Mesenchymal stem cell (in vitro differentiated cells and primary cell): ENCODE results near the gene ZNF853.
A peak's percentile ranks its signal among the peaks of the same experiment; 100 is the strongest.

Experiments
- DNase-seq: peaks from one replicate; pipeline ENCODE4 v3.0.0-alpha.2; 2013
- H2AFZ ChIP-seq: one replicate; pipeline ENCODE4 v1.6.1; 2013; ENCODE audit warnings: low read depth, mild to moderate bottlenecking, control low read depth, inconsistent platforms, low read length, moderate library complexity
- H2AK5ac ChIP-seq: 2 replicates; pipeline ENCODE4 v1.6.1; 2013; ENCODE audit warnings: low read length, moderate library complexity, mild to moderate bottlenecking, inconsistent platforms; ENCODE audit not compliant: severe bottlenecking
- H2BK120ac ChIP-seq: one replicate; pipeline ENCODE4 v1.6.1; 2013; ENCODE audit warnings: low read depth, mild to moderate bottlenecking, inconsistent platforms, low read length, moderate library complexity
- H2BK12ac ChIP-seq, 2 experiments: one replicate each; pipeline ENCODE4 v1.6.1; 2013; ENCODE audit warnings: inconsistent platforms in 2 of 2, low read length in 2 of 2, mild to moderate bottlenecking in 2 of 2, moderate library complexity in 2 of 2, control low read depth in 1 of 2
- H2BK15ac ChIP-seq: one replicate; pipeline ENCODE4 v1.6.1; 2013; ENCODE audit warnings: mild to moderate bottlenecking, low read depth, inconsistent platforms; ENCODE audit not compliant: poor library complexity, severe bottlenecking
- H2BK5ac ChIP-seq: 2 replicates; pipeline ENCODE4 v1.6.1; 2013; ENCODE audit warnings: low read depth, mild to moderate bottlenecking, low read length, control low read depth, inconsistent platforms; ENCODE audit not compliant: poor library complexity, severe bottlenecking
- H3K14ac ChIP-seq, 2 experiments: one replicate each; pipeline ENCODE4 v1.6.1; 2013; ENCODE audit warnings: inconsistent platforms in 2 of 2, low read length in 2 of 2, control low read depth in 1 of 2, mild to moderate bottlenecking in 1 of 2, moderate library complexity in 1 of 2
- H3K18ac ChIP-seq, 2 experiments: one replicate each; pipeline ENCODE4 v1.6.1; 2013; ENCODE audit warnings: inconsistent platforms in 2 of 2, low read length in 2 of 2, control low read depth in 1 of 2, low read depth in 1 of 2, mild to moderate bottlenecking in 1 of 2
- H3K23ac ChIP-seq, 2 experiments: one replicate each; pipeline ENCODE4 v1.6.1; 2013; ENCODE audit warnings: inconsistent platforms in 2 of 2, low read length in 2 of 2, mild to moderate bottlenecking in 2 of 2, moderate library complexity in 2 of 2, control low read depth in 1 of 2
- H3K27ac ChIP-seq: 2 replicates; pipeline ENCODE4 v1.5.1; 2013; ENCODE audit warnings: mild to moderate bottlenecking, moderate library complexity, low read length, control low read depth, inconsistent platforms; ENCODE audit not compliant: poor library complexity, severe bottlenecking
- H3K27me3 ChIP-seq, 2 experiments: 2 replicates each; pipeline versions ENCODE4 v1.6.1 to v1.7.0; 2013; ENCODE audit warnings: low read length in 2 of 2, mild to moderate bottlenecking in 2 of 2, moderate library complexity in 2 of 2, control low read depth in 1 of 2, inconsistent platforms in 1 of 2; ENCODE audit not compliant: control insufficient read depth in 1 of 2, insufficient read depth in 1 of 2
- H3K36me3 ChIP-seq, 2 experiments: 2 replicates each; pipeline versions ENCODE4 v1.6.1 to v1.7.0; 2013; ENCODE audit warnings: low read length in 2 of 2, control low read depth in 1 of 2, inconsistent platforms in 1 of 2, low read depth in 1 of 2, mild to moderate bottlenecking in 1 of 2; ENCODE audit not compliant: insufficient read depth in 2 of 2, control insufficient read depth in 1 of 2
- H3K4ac ChIP-seq, 2 experiments: one replicate each; pipeline ENCODE4 v1.6.1; 2013; ENCODE audit warnings: inconsistent platforms in 2 of 2, low read length in 2 of 2, mild to moderate bottlenecking in 2 of 2, moderate library complexity in 2 of 2, control low read depth in 1 of 2, low read depth in 1 of 2
- H3K4me1 ChIP-seq: 2 replicates; pipeline ENCODE4 v1.6.1; 2013; ENCODE audit warnings: low read depth, low read length, control low read depth; ENCODE audit not compliant: control insufficient read depth, insufficient read depth
- H3K4me2 ChIP-seq: 2 replicates; pipeline ENCODE4 v1.6.1; 2013; ENCODE audit warnings: low read length, mild to moderate bottlenecking, inconsistent platforms; ENCODE audit not compliant: poor library complexity, severe bottlenecking
- H3K4me3 ChIP-seq, 2 experiments: 2 replicates each; pipeline versions ENCODE4 v1.5.1 to v1.7.0; 2013; ENCODE audit warnings: low read length in 2 of 2, mild to moderate bottlenecking in 2 of 2, control low read depth in 1 of 2, low read depth in 1 of 2; ENCODE audit not compliant: insufficient read depth in 1 of 2
- H3K79me1 ChIP-seq: replicated peaks from 2 replicates; pipeline ENCODE4 v1.6.1; 2013; ENCODE audit warnings: mild to moderate bottlenecking, control low read depth, low read length, inconsistent platforms; ENCODE audit not compliant: poor library complexity, severe bottlenecking
- H3K9ac ChIP-seq: 2 replicates; pipeline ENCODE4 v1.7.0; 2013; ENCODE audit warnings: mild to moderate bottlenecking, low read length, moderate library complexity
- H3K9me3 ChIP-seq: 2 replicates; pipeline ENCODE4 v1.7.0; 2013; ENCODE audit warnings: mild to moderate bottlenecking, low read length; ENCODE audit not compliant: control insufficient read depth
- H4K8ac ChIP-seq: one replicate; pipeline ENCODE4 v1.6.1; 2013; ENCODE audit warnings: inconsistent platforms, mild to moderate bottlenecking, low read length, moderate library complexity
- H4K91ac ChIP-seq: one replicate; pipeline ENCODE4 v1.6.1; 2013; ENCODE audit warnings: mild to moderate bottlenecking, low read length, inconsistent platforms
- WGBS: methylation state at CpG from one replicate; pipeline ENCODE4 v1.1.7; 2013; ENCODE audit warnings: mixed read lengths; 5-methylcytosine and 5-hydroxymethylcytosine counted together

ZNF853 gene

DNA sequence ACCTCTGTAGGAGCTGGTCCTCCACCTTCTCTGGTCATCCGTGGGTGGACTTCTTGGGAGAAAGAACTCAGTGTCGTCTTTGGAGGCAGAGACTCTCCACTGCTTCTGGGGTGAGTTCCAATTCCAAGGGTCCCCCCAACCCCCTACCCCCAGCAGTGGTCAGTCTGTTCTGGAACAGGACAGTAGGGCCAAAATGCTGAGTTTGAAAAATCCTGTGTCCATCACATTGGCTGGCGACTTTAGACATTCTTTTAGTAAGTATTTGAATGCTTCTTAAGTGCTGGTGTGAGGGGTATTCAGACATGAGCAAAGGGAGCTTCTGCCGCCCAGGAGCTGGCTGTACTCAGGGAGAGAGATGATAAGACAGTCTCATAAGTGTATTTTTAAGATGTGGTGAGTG, 23.6 kb downstream of the ZNF853 start:
- Histone ChIP-seq H2BK12ac (no peak overlapping the region), H3K9me3 (no peaks in the 10 kb centered on the region), H3K4me2 (no peak overlapping the region), H3K4me3 (peak overlapping the region in 1 of 2 experiments; percentile 86), H3K4me1 (peaks cover 23% of the 10 kb centered on the region), H4K91ac (no peak overlapping the region), H4K8ac (no peak overlapping the region), H2BK15ac (no peak overlapping the region), H3K79me1 (peaks cover 58% of the 10 kb centered on the region), H3K27ac (no peak overlapping the region), H2AK5ac (no peak overlapping the region), H3K23ac (no peak overlapping the region), H2BK5ac (no peak overlapping the region), H2BK120ac (no peak overlapping the region), H3K4ac (no peak overlapping the region), H3K36me3 (peaks cover 35 to 49% of the 10 kb centered on the region in 2 experiments), H3K14ac (no peak overlapping the region), H2AFZ (no peak overlapping the region), H3K9ac (peak overlapping the region; percentile 87), H3K27me3 (no peaks in the 10 kb centered on the region), H3K18ac (no peak overlapping the region)
- 95% methylated on average over 4 of the region's 4 CpGs for WGBS
- DNase-seq = no peak

DNA sequence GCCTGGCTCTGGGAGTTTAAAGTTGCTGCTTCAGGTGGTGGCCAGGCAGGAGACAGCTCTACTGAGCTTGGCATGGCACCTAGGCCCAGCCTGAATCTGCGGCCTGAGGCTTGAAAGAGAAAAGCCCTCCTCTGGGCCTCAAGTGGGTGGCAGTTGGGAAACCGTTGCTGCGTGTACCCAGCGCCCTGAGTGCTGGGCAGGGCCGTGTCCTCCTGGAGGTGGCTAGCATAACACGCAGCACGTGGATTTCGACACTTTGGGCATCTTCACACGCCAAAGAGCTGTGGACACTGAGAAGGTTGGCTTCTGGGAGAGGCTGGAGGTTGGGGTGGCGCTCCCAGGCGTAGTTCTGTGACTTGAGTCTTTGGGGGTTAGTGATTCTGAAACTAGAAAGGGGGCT, 24.2 kb downstream of the ZNF853 start:
- Histone ChIP-seq H2AK5ac (no peak overlapping the region), H2BK15ac (no peak overlapping the region), H3K27me3 (no peaks in the 10 kb centered on the region), H2BK120ac (no peak overlapping the region), H3K23ac (peak overlapping the region in 1 of 2 experiments; percentile 63), H3K9me3 (no peaks in the 10 kb centered on the region), H3K4me3 (no peak overlapping the region), H3K27ac (no peak overlapping the region), H3K14ac (no peak overlapping the region), H4K8ac (no peak overlapping the region), H3K36me3 (peaks cover 41 to 55% of the 10 kb centered on the region in 2 experiments), H4K91ac (no peak overlapping the region), H2BK12ac (no peak overlapping the region), H3K79me1 (peaks cover 58% of the 10 kb centered on the region), H3K9ac (no peak overlapping the region), H3K4ac (no peak overlapping the region), H3K4me1 (peaks cover 23% of the 10 kb centered on the region), H2AFZ (no peak overlapping the region), H2BK5ac (no peak overlapping the region), H3K18ac (no peak overlapping the region), H3K4me2 (no peak overlapping the region)
- WGBS = 97% methylated on average over 11 of the region's 11 CpGs
- no peak for DNase-seq

DNA sequence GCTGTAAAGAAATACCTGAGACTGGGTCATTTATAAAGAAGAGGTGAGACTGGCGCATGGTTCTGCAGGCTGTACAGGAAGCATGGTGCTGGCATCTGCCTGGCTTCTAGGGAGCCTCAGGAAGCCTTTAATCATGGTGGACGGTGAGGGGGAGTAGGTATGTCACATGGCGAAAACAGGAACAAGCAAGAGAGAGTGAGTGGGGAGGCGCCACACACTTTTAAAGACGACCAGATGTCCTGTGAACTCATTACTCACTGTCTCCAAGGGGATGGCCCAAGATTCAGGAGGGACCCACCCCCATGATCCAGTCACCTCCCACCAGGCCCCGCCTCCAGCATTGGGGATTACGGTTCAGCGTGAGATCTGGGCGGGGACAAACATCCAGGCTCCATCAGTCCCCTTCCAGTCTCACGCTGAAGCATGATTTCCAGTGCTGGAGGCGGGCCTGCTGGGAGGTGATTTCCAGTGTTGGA, 24.9 kb downstream of the ZNF853 start:
- Histone ChIP-seq H3K9ac (peak overlapping the region; percentile 25), H3K4ac (no peak overlapping the region), H2BK5ac (no peak overlapping the region), H3K18ac (no peak overlapping the region), H4K91ac (no peak overlapping the region), H3K27me3 (no peaks in the 10 kb centered on the region), H3K14ac (no peak overlapping the region), H2AFZ (no peak overlapping the region), H3K4me1 (peaks cover 23% of the 10 kb centered on the region), H2AK5ac (no peak overlapping the region), H2BK12ac (no peak overlapping the region), H3K9me3 (no peaks in the 10 kb centered on the region), H3K27ac (no peak overlapping the region), H3K79me1 (peaks cover 63% of the 10 kb centered on the region), H2BK15ac (no peak overlapping the region), H3K23ac (no peak overlapping the region), H2BK120ac (no peak overlapping the region), H3K36me3 (peaks cover 46 to 62% of the 10 kb centered on the region in 2 experiments), H3K4me2 (no peak overlapping the region), H4K8ac (no peak overlapping the region), H3K4me3 (no peak overlapping the region)
- WGBS = 77% methylated on average over 11 of the region's 11 CpGs
- peak; percentile 50 for DNase-seq

DNA sequence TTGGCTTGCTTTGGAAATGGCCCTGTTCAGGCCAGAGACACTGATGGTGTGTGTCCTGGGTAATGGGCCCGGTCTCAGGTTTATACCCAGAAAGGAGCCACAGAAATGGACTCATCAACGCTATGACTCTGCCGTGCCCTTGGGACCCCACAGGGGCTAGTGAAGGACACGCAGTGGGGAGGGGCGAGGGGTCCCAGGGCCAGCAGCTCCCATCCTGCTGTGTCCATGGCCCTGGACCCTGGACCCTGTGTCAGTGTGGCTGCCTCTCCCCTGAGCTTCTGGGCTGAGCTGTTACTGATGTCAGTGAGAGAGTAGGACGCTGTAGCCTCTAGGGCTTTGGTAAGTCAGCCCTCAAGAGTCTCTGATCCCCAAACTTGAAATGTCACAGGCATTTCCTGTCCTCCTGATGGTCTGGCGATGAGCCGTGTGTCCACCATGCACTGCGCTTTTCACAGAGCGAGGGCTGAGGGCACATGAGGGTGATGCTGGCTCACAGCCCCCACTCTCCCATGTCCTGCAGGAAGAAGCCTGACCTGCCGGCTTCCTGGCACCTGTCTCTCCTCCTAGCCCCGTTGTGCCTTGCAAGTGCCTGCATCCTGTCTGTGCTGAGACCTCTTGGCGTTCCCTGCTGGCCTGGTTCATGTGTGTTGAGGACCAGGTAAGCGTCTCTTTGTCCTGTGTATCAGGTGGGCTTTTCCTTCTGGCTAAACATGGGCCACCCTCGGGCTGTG, 26.1 kb downstream of the ZNF853 start:
- Histone ChIP-seq H3K27me3 (no peaks in the 10 kb centered on the region), H3K27ac (no peak overlapping the region), H2AK5ac (no peak overlapping the region), H3K9me3 (no peaks in the 10 kb centered on the region), H4K8ac (no peak overlapping the region), H2BK15ac (no peak overlapping the region), H3K79me1 (peaks cover 64% of the 10 kb centered on the region), H4K91ac (no peak overlapping the region), H3K36me3 (peaks cover 53 to 71% of the 10 kb centered on the region in 2 experiments), H3K4me2 (no peak overlapping the region), H3K23ac (no peak overlapping the region), H2BK120ac (no peak overlapping the region), H3K18ac (no peak overlapping the region), H2AFZ (no peak overlapping the region), H3K4me1 (peaks cover 20% of the 10 kb centered on the region), H3K9ac (no peak overlapping the region), H2BK5ac (no peak overlapping the region), H3K4ac (no peak overlapping the region), H2BK12ac (no peak overlapping the region), H3K14ac (no peak overlapping the region), H3K4me3 (no peak overlapping the region)
- 94% methylated on average over 15 of the region's 15 CpGs for WGBS
- no peak for DNase-seq
